GM18511 (cell line): ENCODE results near the gene METTL9.
"Not testable (repeated sequence)": the region's sequence is repeated elsewhere in the genome, so short reads cannot be mapped to it uniquely, and the experiment has no call there.

ENCODE experiments used
- ATAC-seq: cut with Tn5 transposase; IDR thresholded peaks from one replicate; pipeline ENCODE4 v1.9.1; 2021; ENCODE audit warnings: mild to moderate bottlenecking, moderate library complexity; ENCODE audit not compliant: unreplicated experiment

METTL9 gene

DNA sequence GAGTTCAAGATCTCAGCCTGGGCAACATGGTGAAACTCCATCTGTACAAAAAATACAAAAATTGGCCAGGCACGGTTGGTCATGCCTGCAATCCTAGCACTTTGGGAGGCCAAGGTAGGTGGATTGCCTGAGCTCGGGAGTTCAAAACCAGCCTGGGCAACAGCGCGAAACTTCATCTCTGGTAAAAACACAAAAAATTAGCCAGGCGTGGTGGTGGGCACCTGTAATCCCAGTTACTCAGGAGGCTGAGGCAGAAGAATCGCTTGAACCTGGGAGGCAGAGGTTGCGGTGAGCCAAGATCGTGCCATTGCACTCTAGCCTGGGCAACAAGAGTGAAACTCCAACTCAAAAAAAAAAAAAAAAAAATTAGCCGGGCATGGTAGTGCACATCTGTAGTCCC lies 25.9 kb upstream of the METTL9 start:
- not testable (repeated sequence) for ATAC-seq

DNA sequence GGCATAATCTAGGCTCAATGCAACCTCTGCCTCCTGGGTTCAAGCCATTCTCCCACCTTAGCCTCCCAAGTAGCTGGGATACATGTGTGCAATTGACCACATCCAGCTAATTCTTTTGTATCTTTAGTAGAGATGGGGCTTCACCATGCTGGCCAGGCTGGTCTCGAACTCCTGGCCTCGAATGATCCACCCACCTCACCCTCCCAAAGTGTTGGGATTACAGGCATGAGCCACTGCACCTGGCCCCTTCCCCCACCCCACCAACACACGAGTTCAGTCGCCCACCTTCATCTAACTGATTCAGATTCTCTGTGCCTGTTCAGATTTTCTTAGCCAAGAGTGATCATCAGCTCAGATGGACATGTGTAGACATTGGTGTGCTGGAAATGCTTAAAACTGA lies 25.0 kb upstream of the METTL9 start:
- ATAC-seq, result no peak

DNA sequence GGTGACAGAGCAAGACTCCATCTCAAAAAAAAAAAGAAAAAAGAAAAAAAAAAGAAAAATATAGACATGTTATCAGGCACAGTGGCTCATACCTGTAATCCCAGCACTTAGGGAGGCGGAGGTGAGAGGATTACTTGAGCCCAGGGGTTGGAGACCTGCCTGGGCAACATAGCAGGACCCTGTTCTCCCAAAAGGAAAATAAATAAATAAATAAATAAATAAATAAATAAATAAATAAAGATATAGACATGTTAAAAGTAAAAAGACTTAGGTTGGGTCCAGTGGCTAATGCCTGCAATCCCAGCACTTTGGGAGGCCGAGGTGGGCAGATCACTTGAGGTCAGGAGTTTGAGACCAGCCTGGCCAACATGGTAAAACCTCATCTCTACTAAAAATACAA lies 23.1 kb upstream of the METTL9 start:
- not testable (repeated sequence) for ATAC-seq

DNA sequence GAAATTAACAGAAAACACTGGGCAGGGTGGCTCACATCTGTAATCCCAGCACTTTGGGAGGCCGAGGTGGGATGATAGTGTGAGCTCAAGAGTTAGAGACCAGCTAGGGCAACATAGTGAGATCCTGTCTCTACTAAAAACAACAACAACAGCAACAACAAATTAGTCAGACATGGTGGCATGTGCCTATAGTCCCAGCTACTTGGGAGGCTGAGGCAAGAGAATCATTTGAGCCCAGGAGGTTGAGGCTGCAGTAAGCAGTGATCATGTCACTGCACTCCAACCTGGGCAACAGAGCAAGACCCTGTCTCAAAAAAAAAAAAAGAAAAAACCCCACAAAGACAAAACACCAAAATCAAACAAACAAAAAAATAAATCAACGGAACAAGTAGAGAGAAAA lies 21.9 kb upstream of the METTL9 start:
- ATAC-seq, result not testable (repeated sequence)

DNA sequence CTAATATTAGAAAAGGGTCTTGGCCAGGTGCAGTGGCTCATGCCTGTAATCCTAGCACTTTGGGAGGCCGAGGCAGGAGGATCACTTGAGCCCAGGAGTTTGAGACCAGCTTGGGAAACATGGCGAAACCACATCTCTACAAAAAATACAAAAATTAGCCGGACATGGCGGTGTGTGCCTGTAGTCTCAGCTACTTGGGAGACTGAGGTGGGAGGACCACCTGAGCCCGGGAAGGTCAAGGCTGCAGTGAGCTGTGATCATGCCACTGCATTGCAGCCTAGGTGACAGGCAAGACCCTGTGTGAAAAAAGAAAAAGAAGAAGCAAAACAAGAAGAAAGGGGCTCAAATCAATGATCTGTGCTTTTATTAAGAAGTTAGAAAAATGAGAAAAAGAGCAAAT lies 21.1 kb upstream of the METTL9 start:
- ATAC-seq, result not testable (repeated sequence)

DNA sequence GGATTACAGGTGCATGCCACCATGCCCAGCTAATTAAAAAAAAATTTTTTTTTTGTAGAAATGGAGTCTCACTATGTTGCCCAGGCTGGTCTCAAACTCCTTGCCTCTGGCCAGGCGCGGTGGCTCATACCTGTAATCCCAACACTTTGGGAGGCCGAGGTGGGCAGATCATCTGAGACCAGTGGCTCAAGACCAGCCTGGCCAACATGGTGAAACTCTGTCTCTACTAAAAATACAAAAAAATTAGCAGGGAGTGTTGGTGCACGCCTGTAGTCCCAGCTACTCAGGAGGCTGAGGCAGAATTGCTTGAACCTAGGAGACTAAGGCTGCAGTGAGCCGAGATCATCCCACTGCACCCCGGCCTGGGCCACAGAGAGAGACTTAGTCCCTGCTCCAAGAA lies 19.2 kb upstream of the METTL9 start:
- not testable (repeated sequence) for ATAC-seq

DNA sequence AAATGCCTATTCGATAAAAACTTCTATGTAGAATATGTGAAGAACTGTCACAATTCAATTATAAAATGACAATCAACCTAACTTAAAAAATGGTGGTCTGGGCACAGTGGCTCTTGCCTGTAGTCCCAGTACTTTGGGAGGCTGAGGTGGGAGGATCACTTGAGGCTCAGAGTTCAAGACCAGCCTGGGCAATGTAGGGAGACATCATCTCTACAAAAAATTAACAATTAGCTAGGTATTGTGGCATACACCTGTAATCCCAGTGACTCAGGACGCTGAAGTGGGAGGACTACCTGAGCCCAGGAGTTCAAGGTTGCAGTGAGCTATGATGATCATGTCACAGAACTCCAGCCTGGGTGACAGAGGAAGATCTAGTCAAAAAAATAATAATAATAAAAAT lies 18.6 kb upstream of the METTL9 start:
- no peak for ATAC-seq

DNA sequence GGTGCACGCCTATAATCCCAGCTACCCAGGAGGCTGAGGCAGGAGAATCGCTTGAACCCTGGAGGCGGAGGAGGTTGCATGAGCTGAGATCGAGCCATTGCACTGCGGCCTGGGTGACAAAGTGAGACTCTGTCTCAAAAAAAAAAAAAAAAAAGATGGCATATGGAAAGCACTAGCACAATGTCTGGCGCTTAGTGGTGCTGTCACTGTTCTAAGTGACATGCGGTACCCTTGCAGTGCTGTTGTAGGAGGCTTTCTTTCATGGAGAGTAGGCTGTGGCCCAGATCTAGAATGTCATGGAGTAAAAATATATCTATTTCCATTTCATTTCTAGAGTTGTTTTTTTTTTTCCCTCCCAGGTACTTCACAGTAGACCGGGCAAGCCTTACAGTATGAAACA lies 14.6 kb upstream of the METTL9 start:
- no peak for ATAC-seq

DNA sequence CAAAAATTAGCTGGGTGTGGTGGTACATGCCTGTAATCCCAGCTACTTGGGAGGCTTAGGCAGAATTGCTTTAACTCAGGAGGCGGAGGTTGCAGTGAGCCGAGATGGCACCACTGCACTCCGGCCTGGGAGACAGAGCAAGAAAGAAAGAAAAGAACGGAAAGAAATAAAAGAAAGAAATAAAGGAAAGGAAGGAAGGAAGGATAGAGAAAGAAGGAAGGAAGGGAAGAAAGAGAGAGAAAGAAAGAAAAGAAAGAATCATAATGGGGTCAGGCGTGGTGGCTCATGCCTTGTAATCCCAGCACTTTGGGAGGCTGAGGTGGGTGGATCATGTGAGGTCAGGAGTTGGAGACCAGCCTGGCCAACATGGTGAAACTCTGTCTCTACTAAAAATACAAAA lies 10.8 kb upstream of the METTL9 start:
- ATAC-seq, result not testable (repeated sequence)

DNA sequence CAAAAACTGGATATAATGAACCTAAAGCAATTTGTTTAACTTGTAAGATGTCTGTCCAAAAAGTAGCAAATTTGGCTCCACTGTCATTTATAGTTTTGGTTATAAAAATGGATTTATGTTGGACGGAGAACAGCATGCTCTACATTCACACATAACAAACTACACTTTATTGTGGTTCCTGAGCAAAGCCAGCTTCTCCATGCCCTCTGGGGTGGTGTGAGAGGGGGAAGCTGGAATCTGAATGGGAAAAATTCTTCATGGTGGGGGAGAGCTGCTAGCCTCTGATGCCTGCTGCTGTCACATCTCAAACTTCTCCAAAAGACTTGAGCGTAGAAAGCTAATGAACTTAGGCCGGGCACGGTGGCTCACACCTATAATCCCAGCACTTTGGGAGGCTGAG lies 9.8 kb upstream of the METTL9 start:
- ATAC-seq, result no peak

DNA sequence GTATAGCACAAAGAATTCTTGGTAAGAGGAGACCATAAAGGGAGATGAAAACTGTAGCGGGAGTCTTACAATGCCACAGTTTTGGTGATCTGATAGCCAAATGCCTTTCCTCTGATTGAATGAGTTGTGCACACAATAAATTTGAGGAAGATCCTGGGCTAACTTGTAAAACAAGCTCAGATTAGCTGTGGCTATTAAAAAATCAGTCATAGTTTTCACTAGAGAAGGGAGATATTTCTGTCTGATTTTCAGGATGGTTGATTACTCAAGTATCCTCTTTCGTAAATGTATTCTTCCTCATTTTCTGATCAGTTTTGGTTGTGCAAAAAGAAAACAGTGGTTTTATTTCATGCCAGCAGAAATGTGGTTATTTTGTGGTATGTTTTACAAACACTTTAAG lies 9.1 kb upstream of the METTL9 start:
- no peak for ATAC-seq

DNA sequence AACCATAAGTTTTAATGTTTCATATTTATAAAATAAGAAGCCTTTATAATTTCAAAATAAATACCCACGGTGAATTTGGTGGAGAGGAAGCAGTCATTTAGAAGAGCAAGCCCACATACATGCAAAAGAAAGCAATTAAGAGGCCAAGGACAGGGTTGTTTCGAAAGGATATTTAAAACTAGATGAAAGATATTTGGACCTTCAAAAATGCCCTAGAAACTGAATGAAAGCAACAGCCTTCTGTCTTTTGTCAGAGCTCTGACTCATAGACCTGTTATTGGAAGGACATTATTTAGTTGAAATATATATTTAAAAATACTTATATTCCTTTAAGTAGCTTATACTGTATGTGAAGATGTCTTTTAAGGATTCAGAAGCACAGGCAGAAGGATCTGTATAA lies 8.6 kb upstream of the METTL9 start:
- ATAC-seq, result no peak

DNA sequence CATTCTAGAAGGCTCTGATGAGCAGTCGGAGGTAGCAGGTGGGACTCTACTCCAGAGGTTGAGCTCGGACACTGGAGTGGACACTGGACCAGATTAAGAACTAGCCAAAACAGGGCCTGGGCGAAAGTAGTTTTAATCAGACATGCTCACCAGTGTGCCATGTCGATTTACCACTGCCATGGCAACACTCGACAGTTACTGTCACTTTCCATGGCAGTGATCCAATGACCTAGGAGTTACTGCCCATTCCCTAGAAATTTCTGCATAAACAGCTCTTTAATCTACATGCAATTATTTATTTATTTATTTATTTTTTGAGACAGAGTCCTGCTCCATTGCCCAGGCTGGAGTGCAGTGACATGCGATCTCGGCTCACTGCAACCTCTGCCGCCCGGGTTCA lies 7.2 kb upstream of the METTL9 start:
- ATAC-seq, result no peak

DNA sequence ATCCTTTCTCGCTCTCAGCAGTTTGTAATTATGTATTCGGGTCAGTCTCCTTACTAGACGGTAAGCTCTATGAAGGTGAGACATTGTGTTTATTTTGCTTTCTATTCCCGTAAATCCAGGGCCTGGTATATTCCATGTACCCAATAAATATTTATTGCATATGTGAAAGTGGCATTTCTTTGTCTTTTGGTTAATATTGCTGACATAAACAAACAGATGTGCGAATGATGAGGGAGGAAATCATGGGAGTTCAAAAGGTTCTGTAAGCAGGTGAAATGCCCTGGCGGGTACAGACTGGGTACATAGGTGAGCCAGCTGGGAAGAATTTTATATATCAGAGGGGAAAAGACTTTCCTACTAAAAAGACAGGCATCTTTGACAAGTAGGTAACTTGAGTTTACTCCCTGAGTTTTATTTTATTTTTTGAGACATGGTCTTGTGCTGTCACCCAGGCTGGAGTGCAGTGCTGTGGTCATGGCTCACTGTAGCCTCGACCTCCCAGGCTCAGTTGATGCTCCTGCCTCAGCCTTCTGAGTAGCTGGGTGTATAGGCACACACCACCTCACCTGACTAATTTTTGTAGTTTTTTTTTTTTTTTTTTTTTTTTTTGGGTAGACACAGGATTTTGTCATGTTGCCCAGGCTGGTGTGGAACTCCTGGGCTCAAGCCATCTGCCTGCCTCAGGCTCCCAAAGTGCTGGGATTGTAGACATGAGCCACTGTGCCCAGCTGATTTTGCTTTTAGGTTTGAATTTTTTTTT lies 5.7 kb upstream of the METTL9 start:
- ATAC-seq, result no peak

DNA sequence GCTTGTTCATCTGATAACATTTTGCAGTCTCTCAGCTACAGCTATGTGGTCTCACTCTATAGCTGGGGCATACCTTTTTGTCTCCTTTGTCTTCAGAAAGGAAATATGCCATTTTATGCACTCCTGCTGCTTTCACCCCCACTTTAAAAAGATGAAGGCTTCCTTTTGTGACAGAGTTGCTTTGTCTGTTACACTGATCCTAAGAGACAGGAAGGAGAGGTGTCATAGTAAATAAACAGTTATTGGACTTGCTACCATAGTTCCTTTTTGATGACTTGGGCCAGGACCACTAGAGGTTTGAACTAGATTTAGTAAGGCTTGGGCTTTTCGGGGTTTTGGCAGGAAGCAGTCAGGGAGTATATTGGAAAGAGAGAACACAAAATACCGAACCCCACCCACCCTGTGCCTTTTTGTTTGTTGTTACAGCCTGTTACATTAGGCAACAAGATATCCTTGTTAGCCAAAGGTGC lies 1.8 kb upstream of the METTL9 start:
- ATAC-seq, result no peak

DNA sequence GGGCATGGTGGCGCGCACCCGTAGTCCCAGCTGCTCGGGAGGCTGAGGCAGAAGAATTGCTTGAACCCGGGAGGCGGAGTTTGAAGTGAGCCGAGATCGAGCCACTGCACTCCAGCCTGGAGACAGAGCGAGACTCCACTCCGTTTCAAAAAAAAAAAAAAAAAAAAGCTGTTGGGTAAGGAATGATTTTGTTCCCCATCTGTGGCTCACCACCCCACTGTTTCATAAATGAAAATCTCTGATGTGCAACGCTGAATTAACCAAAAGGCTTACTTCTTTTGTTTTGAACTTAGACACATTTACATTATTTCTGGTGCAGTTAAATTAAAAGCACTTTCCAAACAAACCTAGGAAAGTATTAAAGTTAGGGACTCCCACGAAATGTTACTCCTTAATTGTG lies 1.2 kb upstream of the METTL9 start:
- no peak for ATAC-seq

DNA sequence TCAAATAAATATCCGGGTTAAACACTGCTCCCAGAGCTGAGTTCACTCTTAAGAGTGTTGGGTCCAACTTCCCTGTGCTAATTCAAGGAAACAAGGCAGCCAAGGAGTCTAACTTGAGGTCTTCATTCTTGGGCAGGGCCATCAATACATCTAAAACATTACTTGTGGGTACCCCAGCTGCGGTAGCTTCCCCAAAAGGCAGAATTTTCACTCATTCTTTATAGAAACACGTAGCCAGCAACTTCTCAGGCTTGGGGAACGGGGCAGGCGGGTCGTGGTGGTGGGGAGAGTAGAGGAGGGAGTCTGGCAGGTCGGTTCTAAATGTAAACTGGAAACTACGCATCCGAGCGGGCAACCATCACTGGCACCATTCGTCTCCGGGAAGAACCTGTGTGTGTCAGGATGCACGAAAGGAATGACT lies 666 bp upstream of the METTL9 start:
- no peak for ATAC-seq

DNA sequence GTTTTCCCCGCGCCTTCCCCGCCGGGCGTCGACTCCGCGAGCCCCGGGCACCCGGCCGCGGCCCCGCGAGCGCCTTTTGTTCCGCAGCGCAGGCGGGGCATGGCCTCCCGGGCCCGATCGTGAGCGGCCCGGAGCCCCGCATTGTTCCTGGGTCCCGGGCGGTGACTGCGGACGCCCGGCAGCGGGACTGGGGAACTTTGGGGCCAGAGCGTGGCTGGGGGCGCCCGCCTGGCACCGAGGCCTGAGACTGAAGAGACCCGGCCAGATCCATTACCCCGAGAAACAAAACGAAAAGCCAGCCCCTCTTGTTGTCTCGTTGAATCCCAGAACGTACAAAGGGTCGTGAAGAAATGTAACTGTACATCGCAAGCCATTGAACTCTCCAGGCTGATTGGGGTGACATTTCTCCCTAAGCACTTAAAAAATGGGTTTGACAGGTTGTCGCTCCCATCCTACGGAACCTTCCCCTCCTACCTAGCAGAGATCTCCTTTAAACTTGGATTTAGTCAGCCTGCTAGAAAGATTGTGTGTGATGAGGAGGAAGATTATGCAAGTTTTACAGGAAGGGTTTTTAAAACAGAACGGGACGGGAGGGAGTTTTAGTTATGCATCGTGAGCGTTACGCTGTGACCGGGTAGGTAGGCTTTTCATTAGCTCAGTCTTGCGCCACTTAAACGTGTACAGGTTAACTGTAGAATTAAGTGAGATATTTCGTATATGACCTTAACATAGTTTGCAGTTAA lies 825 bp downstream of the METTL9 start:
- ATAC-seq, result peak; percentile 37

DNA sequence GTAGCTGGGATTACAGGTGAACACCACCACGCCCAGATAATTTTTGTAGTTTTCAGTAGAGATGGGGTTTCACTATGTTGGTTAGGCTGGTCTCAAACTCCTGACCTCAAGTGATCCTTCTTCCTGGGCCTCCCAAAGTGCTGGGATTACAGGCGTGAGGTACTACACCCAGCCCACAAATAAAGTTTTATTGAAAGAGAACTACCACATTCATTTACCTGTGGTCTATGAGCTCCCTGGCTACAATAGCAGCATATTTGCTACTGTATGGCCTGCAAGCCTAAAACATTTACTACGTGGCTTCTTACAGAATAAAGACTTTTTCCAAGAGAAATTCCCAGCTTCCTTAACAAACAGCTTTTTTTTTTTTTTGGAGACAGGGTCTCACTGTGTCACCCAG lies 3.4 kb downstream of the METTL9 start:
- no peak for ATAC-seq

DNA sequence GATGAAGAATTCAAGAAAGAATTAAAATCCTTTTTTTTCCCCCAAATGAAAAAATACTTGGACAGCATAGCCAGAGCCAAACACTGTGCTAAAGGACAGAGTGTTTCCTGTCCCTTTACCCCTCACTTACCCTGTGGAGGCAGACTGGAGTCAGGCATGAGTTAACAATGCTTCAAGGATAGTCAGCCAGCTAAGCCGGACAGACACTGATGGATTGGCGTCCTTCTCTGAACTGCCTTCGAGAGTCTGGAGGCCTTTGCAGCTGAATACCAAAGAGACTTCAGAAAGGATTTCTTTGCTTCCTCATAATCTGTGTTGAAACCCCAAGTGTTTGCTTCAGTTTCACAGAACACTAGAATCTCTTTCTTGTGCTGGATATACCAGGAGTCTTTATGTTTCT lies 4.6 kb downstream of the METTL9 start:
- no peak for ATAC-seq

DNA sequence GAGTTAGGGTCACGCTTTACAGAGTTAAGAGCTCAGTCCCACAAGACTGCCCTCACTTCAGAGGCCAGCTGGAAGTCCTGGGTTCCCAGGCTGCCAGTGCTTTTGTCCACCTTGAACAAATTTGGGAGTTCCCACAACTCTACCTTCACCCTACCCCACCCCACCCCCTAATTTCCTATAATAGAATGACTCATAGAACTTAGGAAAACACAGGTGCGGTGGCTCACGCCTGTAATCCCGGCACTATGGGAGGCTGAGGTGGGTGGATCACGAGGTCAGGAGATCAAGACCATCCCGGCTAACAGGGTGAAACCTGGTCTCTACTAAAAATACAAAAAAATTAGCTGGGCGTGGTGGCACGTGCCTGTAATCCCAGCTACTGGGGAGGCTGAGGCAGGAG lies 6.5 kb downstream of the METTL9 start:
- ATAC-seq, result not testable (repeated sequence)

DNA sequence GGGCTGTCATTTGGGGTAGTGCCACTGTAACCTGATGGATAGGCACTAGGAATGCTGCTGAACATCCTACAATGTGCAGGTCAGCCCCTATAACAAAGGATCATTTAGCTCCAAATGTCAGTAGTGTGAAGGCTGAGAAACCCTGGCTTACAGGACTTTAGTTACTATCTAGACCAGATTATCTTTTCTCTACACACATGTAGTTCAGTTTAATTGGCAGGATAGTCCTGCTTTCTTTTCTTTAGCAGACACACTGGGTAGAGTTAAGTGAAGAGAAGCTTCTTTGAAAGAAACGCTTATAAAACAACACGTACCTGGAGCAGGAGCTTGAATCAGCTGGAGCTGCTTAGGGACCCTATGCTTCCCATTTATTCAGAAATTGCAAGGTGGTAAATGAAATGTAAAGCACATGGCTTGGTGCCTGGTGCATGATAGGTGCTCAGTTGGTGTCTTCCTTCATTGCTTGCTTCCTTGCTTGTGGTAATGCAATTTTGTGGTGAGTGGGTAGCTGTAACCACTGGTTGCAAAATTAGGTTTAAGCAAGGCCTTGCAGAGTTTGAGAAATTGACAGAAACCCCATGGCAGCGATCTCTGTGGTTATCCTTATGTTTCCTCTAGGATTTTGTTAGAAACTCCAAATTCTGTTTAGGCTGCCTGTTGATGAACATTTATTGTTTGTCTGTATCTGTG lies 9.4 kb downstream of the METTL9 start:
- ATAC-seq, result no peak
